Mammary epithelial cell (primary cell): ENCODE results near the gene LDHAL6B.

Experiments used
- EZH2 ChIP-seq: IDR thresholded peaks from 2 replicates; pipeline ENCODE4 v1.6.1; 2012; ENCODE audit warnings: low read length, inconsistent platforms, borderline replicate concordance
- TF ChIP-seq, protein P1 (sequence below), 2 donors: IDR thresholded peaks in 1 of 2; conservative IDR thresholded peaks in 1 of 2; 2 replicates each; pipeline ENCODE4 v1.5.1; 2011 to 2012; ENCODE audit warnings: inconsistent platforms in 2 of 2, low read length in 2 of 2, mild to moderate bottlenecking in 2 of 2, control low read depth in 1 of 2, low read depth in 1 of 2; ENCODE audit not compliant: insufficient read depth in 1 of 2; ENCODE audit errors: extremely low read depth in 1 of 2

DNA sequence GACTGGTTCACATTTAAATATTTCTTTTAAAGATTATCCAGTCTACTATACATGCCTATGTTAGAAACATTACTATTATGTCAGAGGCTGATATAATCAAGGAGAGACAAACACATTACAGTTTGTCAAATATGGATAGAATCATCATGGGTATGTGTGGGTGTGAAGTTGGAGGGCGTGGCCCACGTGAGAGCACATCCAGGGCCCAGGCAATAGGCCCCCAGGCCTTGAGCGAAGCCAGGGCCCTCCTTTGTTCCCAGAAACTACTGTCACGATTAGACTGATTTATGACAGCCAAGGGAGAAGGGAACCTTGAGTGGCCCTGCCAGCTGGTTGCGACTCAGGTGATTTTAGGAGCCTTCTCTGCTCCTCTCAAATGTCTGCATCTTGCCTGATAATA, 26.9 kb upstream of the LDHAL6B start:
- TF ChIP-seq, protein P1, sequence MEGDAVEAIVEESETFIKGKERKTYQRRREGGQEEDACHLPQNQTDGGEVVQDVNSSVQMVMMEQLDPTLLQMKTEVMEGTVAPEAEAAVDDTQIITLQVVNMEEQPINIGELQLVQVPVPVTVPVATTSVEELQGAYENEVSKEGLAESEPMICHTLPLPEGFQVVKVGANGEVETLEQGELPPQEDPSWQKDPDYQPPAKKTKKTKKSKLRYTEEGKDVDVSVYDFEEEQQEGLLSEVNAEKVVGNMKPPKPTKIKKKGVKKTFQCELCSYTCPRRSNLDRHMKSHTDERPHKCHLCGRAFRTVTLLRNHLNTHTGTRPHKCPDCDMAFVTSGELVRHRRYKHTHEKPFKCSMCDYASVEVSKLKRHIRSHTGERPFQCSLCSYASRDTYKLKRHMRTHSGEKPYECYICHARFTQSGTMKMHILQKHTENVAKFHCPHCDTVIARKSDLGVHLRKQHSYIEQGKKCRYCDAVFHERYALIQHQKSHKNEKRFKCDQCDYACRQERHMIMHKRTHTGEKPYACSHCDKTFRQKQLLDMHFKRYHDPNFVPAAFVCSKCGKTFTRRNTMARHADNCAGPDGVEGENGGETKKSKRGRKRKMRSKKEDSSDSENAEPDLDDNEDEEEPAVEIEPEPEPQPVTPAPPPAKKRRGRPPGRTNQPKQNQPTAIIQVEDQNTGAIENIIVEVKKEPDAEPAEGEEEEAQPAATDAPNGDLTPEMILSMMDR (conservative IDR thresholded peaks at IDR 0.05 in 1 of 2, IDR thresholded peaks at IDR 0.05 in 1 of 2; ENCODE audit: extremely low read depth in 1 of 2, insufficient read depth in 1 of 2, low read depth in 1 of 2, low read length in 2 of 2) = no peak
- TF ChIP-seq EZH2 = no peak
